SIG-M5 treated with dmso at 0.1 percent for 504 hours (cell line): ENCODE measurements around the gene CCDC181.
"Not testable (repeated sequence)": the region's sequence is repeated elsewhere in the genome, so short reads cannot be mapped to it uniquely, and the experiment has no call there.

Source experiments
- DNase-seq: peaks from one replicate; lab custom pipeline; 2025; ENCODE audit not compliant: unreplicated experiment; lab: John Stamatoyannopoulos, UW

The CCDC181 gene

DNA sequence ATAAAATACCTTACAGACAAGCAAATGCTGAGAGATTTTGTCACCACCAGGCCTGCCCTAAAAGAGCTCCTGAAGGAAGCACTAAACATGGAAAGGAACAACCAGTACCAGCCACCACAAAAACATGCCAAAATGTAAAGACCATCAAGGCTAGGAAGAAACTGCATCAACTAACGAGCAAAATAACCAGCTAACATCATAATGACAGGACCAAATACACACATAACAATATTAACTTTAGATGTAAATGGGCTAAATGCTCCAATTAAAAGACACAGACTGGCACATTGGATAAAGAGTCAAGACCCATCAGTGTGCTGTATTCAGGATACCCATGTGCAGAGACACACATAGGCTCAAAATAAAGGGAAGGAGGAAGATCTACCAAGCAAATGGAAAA lies 24.7 kb downstream of the CCDC181 start:
- DNase-seq, result not testable (repeated sequence)

DNA sequence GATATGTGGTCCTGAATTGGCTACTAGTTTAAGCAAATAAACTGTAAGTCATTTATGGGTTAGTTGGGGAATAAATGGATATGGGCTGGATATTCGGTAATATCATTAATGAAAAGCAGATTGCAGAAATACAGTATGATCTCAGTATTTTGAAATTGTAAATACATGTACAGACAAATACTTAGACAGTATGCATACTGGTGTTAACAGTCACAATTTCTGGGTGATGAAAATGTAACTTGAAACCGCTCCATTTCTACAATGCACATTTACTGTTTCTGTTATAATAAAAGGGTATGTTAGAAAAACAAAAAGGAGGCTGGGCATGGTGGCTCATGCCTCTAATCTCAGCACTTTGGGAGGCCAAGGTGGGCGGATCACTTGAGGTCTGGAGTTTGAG lies 31.3 kb downstream of the CCDC181 start:
- no peak for DNase-seq

DNA sequence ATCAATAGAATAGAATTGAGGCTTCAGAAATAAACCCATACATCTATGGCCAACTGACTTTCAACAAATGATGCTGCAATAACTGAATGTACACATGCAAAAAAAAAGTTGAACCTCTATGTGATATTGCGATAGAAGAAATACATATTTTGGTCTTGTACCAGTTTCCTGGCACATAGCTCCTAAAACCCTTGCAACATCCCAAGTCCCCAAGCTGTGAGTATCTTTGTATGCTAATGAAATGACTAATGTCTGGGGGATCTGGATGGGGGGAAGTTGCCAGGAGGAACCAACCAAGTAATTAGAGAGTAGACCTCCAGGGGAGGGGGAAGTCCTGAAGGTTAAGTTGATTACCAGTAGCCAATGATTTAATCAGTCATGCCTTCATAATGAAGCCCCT lies 34.9 kb downstream of the CCDC181 start:
- DNase-seq, result peak; percentile 83

DNA sequence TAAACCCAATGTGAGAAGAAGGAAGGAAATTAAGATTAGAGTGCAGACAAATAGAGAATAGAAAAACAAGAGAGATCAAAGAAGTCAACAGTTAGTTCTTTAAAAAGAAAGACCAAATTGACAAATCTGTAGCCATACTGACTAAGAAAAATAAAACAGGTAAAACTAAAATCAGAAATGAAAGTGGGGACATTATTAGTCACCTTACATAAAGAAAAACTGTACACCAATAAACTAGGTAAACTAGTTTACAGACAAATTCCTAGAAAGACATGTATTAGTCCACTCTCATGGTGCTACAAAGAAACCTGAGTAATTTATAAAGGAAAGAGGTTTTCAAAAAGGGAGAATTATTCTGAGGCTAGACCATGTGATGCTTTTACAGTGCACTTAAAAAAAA lies 37.0 kb downstream of the CCDC181 start:
- DNase-seq, result no peak

DNA sequence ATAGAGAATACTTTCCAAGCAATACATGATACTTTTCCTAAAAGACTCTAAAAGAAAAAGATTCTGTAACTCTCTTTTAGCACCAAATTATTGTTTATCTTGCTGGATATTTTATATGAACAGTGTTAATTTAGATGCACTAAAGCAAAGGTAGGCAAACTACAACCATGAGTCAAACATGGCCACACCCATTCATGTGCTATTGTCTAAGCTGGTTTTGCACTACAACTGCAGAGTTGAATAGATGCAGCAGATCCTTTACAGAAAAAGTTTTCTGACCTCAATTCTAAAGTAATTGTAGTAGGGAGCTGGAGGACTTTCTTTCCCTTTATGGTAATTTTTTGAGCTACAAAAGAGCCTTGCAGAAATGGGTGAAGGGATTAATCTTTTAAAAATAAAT lies 39.9 kb downstream of the CCDC181 start:
- DNase-seq, result no peak

DNA sequence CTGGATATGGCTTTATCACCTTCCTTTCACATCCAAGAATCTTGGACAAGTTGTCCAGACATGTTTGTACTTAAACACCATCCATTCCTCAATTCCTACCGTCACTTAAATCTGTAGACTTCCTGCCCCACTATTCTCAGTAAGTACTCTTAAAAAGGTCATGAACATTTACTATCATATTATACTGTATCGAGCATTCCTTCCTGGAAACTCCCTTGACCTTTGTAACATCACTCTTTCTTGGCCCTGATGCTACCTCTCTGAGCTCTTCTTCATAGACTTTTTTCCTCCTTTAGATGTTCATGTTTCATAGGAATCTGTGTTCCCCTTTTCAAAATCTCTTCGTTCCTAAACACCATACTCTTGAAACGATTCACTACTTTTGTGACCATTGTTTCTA lies 43.8 kb downstream of the CCDC181 start:
- DNase-seq, result no peak

DNA sequence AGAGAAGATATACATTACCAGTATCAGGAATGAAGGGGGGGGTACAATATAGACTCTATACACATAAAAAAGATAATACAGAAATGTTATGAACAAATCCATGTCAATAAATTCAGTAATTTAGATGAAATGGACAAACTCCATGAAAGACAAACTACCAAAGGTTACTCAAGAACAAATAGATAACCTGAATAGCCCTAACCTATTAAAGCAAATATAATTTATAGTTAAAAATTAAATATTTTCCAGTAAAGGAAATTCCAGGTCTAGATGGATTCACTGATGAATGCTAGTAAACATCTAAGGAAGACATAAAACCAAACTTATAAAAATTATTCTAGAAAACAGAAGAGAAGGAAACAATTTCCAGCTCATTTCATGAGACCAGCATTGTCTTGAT lies 46.1 kb downstream of the CCDC181 start:
- no peak for DNase-seq

DNA sequence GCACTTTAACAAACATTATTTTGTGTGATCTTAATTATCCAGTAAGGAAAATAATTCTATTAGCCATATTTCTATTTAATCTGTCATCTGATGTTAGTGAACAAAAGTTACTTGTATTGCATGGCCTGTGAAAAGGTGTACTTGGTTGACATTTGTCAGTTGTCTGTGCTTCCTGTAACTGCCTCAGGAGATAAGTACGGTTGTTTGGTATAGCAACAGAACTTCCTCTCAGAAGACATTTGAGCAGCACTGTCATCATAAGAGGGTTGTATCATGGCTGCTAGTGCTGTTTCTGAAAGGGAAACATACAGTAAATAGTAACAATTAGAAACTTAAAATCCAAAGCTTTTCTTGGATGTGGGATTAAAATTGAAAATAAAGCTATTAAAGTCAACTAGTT lies 55.9 kb downstream of the CCDC181 start:
- DNase-seq, result peak; percentile 35

DNA sequence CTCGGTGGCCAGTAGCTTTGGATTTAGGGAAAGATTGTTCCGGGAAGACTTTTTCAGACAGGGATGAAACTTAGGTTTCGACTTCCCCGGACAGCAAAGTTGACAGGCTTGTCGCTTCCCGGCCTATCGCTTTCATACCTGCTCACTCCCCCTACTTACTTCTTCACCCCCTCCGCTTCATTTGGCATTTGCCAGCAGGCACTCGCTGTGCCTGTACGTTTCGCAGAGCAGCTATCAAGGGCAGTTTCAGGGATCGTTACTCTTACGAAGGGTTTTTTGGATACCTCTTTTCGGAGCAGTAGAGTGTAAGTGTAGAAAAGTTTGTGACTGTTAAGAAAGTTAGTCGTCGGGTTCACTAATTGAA lies 58.9 kb downstream of the CCDC181 start:
- DNase-seq, result peak; percentile 50

DNA sequence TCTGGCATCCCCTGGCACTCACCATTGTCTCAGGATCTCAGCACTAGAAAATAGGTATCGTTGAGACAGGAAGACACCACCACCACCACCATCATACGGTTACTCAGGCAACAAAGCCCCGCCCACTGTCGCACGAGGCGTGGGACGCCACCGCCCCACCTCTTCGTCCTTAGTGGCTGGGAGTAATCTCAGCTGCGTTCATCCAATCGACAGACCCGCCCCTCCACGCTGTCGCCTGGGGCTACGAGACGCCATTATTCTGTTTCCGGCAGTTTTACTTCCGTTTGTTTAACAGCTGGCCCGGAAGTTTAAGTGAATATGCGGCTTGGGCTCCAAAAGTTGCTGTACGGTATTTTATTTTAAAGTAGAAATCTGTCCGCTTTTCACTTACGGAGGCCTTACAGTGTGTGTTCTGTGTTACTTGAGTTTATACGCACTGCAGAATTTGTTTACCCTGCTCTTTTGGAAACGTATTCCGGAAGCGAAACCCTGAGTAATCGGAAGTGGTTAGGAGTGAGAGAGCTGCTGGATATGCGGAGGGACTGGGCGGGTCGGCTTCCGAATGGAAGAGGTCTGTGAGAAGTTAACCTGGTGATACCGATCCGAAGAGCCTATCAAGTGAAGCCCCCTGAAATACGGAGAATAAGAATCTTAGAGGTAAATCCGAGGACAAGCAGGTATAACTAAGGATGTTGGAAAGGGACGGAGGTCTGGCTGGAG lies 59.4 kb downstream of the CCDC181 start, which contains the start of the genes BLZF1 and NME7:
BLZF1 (plus strand) TSS at position 510 of the 720 bp plus-strand sequence. CDS start 1,328 bp downstream, outside the sequence.
NME7 (minus strand) TSS at position 112 of the 720 bp plus-strand sequence; CDS start at position 25, 87 bp downstream.
- peak; percentile 99 for DNase-seq

DNA sequence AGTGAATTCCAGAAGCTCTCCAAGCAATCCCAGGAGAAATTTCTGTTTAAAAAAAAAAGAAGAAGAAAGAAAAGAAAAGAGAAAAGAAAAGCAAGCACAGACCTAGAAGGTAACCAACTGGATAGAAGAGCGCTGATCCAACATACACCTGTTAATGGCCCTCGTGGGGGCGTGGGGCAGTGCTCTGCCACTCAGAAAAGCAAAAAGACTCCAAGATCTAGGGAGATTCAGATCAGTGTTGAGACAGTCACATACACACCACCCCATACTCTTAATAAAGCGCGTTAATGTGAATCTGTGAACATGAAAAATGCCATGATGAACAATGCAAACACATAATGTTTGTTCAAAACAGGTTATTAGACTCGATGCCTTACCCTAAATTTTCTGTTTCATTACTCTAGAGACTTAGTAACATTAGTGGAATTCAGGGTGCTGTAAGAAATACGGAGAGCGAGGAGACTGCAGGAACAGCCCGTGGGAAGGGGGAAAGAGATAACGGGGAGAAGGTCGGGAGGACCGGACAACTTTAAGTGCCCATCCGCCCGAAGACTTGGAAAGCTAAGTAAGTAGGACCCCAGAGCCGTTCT lies 60.1 kb downstream of the CCDC181 start:
- DNase-seq, result no peak

DNA sequence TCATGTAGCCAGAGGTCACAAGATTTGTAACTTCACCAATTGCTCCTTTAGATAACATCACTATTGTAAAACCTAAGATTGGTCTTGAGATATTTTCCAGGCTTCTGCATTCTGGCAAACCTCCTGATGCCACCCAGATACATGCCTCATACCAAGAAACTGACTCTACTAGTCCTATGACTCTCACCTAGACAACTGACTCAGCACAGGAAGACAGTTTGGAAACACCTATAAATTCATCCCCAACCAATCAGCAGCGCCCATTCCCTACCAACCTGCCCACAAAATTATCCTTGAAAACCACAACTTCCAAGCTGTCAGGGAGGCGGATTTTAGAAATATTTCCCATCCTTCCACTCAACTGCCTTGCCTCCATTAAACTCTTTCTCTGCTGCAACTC lies 62.3 kb downstream of the CCDC181 start:
- DNase-seq, result no peak

DNA sequence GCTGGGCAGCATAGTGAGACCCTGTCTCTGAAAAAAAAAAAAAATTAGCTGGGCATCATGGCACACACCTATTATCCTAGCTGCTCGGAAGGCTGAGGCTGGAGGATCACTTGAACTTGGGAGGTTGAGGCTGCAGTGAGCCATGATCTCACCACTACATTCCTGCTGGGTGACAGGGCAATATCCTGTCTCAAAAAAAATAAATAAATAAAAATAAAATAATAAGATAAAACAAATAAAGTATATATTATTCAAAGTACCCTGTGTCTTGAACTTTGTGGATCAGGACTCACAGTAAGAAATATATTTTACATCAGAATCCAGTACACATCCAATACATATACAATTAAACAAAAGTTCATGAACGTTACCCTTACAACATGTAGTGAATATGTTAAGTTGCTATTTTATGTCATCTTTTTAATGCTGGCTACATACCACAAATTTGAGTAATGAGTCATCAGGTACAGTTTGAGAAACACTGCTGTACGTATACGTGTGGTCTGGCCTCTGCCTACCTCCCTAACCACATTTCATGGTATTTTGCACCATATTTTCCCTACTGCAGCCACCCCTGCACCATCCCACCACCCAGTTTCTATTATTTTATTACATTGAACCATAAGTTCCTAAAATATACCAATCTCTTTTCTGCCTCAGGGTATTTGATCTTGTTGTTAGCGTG lies 64.1 kb downstream of the CCDC181 start:
- no peak for DNase-seq

DNA sequence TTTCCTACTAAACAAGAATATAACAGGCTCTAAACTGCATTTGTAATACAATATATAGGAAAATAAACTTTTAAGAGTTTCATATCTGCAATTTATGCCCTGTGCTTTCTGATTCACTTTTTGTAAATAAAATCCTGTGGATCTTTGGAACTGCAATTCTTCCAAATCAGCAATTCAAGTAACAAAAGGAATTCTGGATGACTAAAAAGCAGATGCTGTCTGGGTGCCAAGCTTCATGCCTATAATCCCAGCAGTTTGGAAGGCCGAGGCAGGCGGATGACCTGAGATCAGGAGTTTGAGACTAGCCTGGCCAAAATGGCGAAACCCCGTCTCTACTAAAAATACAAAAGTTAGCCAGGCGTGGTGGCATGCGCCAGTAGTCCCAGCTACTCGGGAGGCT lies 66.0 kb downstream of the CCDC181 start:
- DNase-seq, result no peak

DNA sequence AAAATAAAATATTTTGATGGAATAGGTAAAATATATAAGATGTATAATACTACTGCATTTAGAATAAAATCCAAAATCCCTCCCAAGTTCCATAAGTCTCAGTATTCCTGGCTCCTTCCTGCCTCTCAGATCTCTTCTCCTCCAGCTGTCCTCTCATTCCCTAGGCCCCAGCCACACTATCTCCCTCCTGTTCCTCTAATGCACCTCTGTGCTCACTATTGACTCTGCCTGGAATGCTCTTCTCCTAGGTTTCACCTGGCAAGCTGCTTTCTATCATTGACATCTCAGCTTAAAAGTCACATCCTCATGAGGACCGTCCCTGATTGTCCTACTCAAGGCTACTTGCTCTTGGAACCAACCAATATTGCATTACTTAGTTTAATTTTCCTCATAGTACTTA lies 66.9 kb downstream of the CCDC181 start:
- DNase-seq, result no peak

DNA sequence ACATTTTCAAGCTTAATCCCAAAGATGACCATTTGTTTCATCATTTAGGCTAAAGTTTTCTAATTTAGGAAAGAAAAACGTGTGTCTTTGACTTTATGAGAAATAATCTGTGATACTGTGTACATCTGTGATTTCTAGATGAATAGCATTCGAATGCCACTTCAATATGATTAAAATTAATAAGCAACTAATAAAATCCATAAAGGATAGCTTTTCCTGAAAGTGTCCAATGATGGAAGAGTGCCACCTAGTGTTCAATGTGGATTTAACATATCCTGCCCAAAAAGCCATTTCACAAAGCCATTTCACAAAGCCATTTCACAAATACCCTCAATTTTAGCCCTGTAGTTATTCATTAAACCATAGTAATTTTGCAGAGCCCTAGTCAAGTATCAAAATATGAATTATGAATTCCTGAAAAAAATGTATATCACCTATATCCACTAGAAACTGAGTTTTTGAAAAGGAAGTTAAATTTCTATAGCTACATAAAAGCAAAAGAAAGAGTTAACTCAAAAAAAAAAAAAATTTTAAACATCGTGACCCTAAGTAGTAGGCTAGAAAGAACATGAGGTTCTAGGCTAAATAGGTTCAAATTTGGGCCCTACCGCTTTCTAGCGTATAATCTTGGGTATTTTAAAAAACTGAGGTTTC lies 78.8 kb downstream of the CCDC181 start:
- peak; percentile 70 for DNase-seq

DNA sequence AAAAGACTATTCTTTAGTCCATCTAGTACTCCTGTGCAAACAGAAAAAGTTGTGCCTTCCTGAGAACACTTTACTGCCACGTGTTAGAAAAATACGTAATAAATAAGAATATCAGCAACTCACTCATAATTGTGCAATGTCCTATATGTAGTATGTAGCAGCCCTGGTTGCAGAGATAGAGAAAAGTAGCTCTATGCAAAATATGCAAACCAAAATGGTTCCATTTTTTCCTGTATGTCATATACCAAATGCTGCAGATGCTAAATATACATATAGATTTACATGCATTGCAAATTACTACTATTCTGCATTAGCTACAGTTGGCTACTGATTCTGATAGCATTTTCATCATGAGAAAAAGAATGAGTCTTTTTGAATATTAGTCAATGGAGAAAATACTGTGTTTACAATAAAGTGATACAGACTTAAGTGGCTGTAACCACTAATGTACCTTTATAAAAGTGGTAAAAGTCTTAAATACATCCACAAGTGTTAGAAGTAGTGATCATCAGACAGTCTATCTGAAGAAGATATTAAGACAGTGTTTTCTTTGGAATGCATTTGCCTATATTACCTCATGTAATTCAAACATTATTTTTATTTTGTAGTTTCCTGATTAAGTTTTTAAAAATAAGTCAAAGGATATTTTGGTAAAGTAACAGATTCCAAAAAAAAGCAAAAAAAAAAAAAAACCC lies 79.4 kb downstream of the CCDC181 start:
- no peak for DNase-seq

DNA sequence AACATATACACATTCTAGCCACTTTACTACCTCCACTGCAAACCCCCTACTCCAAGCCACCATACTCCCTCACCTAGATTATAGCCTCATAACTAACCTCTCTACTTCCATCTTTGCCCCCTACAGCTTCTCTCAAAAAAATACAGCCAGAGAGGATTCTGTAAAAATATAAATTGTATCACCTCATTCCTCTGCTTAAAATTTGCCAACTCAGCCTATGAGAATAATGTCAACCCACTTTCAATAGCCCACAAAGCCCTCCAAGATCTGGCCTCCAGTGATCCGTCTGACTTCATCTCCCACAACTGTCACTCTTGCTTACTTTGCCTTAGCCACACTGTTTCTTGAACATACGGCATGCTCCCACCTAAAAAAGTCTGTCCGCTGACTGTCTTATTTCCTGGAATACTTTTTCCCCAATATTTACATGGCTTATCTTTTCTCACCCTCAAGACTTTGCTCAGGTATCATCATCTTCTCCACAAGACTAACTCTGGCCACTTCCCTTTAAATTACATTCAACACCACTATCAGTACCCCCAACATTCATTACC lies 81.2 kb downstream of the CCDC181 start:
- no peak for DNase-seq

DNA sequence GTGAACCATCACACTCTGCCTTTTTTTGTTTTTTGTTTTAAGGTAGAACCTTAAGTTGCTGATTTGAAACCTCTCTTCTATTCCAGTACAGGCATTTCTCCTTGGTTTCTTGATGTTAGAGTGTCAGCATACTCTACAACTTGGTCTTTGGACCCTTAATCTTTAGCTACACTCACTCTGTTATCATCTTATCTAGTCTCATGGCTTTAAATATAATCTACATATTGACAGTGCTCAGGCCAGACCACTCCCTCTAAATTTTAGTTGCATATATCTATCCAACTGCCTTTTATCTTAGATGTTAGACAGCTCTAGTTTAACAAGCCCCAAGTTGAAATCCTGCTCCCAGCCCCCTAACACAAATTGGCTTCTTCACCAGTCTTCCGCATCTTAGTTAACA lies 81.8 kb downstream of the CCDC181 start:
- DNase-seq, result no peak
